Measurements from ENCODE around the gene KATNB1.

The KATNB1 gene

GRCh38 chr16:57748596-57748995, 13.0 kb downstream of the KATNB1 start:
- H3K27me3 Mint-ChIP-seq = no peaks in the 10 kb centered on the region
- no peaks in the 10 kb centered on the region for H3K4me1 Mint-ChIP-seq
- peak overlapping the region; percentile 41 for H3K27ac Mint-ChIP-seq
- H3K4me3 Mint-ChIP-seq = no peak overlapping the region
- H3K36me3 Mint-ChIP-seq = peaks cover 4% of the 10 kb centered on the region
- DNase-seq (ENCODE audit: low spot score in 2 of 2) (no peak), ATAC-seq (ENCODE audit: low read depth) (no peak)
- no peaks in the 10 kb centered on the region for H3K9me3 Mint-ChIP-seq

- peaks cover 7% of the 10 kb centered on the region for H3K36me3 Mint-ChIP-seq
- ATAC-seq (ENCODE audit: low read depth) (no peak), DNase-seq (ENCODE audit: low spot score in 2 of 2) (no peak)
- no peaks in the 10 kb centered on the region for H3K27me3 Mint-ChIP-seq
- no peaks in the 10 kb centered on the region for H3K9me3 Mint-ChIP-seq
- H3K4me1 Mint-ChIP-seq = no peaks in the 10 kb centered on the region
- peak overlapping the region; percentile 41 for H3K27ac Mint-ChIP-seq
- H3K4me3 Mint-ChIP-seq = no peak overlapping the region
Measured at GRCh38 chr16:57749101-57749692, 13.6 kb downstream of the KATNB1 start.

- H3K27ac Mint-ChIP-seq = no peak overlapping the region
- no peaks in the 10 kb centered on the region for H3K9me3 Mint-ChIP-seq
- H3K4me1 Mint-ChIP-seq = no peaks in the 10 kb centered on the region
- no peaks in the 10 kb centered on the region for H3K27me3 Mint-ChIP-seq
- H3K36me3 Mint-ChIP-seq = peaks cover 7% of the 10 kb centered on the region
- DNase-seq (ENCODE audit: low spot score in 2 of 2) (no peak), ATAC-seq (ENCODE audit: low read depth) (no peak)
- no peak overlapping the region for H3K4me3 Mint-ChIP-seq
Measured at GRCh38 chr16:57749856-57750452, 14.4 kb downstream of the KATNB1 start.

- Mint-ChIP-seq H3K27ac (no peak overlapping the region), H3K4me3 (no peak overlapping the region), H3K9me3 (no peaks in the 10 kb centered on the region), H3K4me1 (no peaks in the 10 kb centered on the region), H3K36me3 (peaks cover 8% of the 10 kb centered on the region), H3K27me3 (no peaks in the 10 kb centered on the region)
- ATAC-seq (ENCODE audit: low read depth) (no peak), DNase-seq (ENCODE audit: low spot score in 2 of 2) (no peak)
Measured at GRCh38 chr16:57750796-57751538, 15.4 kb downstream of the KATNB1 start.

- no peaks in the 10 kb centered on the region for H3K27me3 Mint-ChIP-seq
- no peak overlapping the region for H3K4me3 Mint-ChIP-seq
- no peaks in the 10 kb centered on the region for H3K4me1 Mint-ChIP-seq
- no peak for DNase-seq (ENCODE audit: low spot score in 2 of 2)
- ATAC-seq (ENCODE audit: low read depth) = no peak
- H3K36me3 Mint-ChIP-seq = peaks cover 10% of the 10 kb centered on the region
- H3K9me3 Mint-ChIP-seq = no peaks in the 10 kb centered on the region
- no peak overlapping the region for H3K27ac Mint-ChIP-seq
Measured at GRCh38 chr16:57751539-57752202, 16.1 kb downstream of the KATNB1 start.

GRCh38 chr16:57752203-57752580, 16.6 kb downstream of the KATNB1 start:
- no peaks in the 10 kb centered on the region for H3K4me1 Mint-ChIP-seq
- no peak for ATAC-seq (ENCODE audit: low read depth)
- DNase-seq (ENCODE audit: low spot score in 2 of 2) = no peak
- no peaks in the 10 kb centered on the region for H3K9me3 Mint-ChIP-seq
- H3K27me3 Mint-ChIP-seq = no peaks in the 10 kb centered on the region
- H3K36me3 Mint-ChIP-seq = peaks cover 10% of the 10 kb centered on the region
- no peak overlapping the region for H3K4me3 Mint-ChIP-seq
- no peak overlapping the region for H3K27ac Mint-ChIP-seq

- DNase-seq (ENCODE audit: low spot score in 2 of 2) (no peak), ATAC-seq (ENCODE audit: low read depth) (no peak)
- Mint-ChIP-seq H3K4me3 (no peak overlapping the region), H3K9me3 (no peaks in the 10 kb centered on the region), H3K4me1 (no peaks in the 10 kb centered on the region), H3K27ac (no peak overlapping the region), H3K27me3 (no peaks in the 10 kb centered on the region), H3K36me3 (peaks cover 10% of the 10 kb centered on the region)
Measured at GRCh38 chr16:57752581-57753447, 17.2 kb downstream of the KATNB1 start.

GRCh38 chr16:57753448-57754353, 18.1 kb downstream of the KATNB1 start:
- no peaks in the 10 kb centered on the region for H3K4me1 Mint-ChIP-seq
- no peaks in the 10 kb centered on the region for H3K9me3 Mint-ChIP-seq
- H3K4me3 Mint-ChIP-seq = no peak overlapping the region
- H3K27ac Mint-ChIP-seq = no peak overlapping the region
- H3K27me3 Mint-ChIP-seq = no peaks in the 10 kb centered on the region
- ATAC-seq (ENCODE audit: low read depth) = no peak
- DNase-seq (ENCODE audit: low spot score in 2 of 2) = no peak
- peaks cover 10% of the 10 kb centered on the region for H3K36me3 Mint-ChIP-seq

GRCh38 chr16:57754354-57755060, 18.9 kb downstream of the KATNB1 start:
- Mint-ChIP-seq H3K27me3 (no peaks in the 10 kb centered on the region), H3K4me3 (no peak overlapping the region), H3K27ac (no peak overlapping the region), H3K9me3 (no peaks in the 10 kb centered on the region), H3K36me3 (peaks cover 10% of the 10 kb centered on the region), H3K4me1 (no peaks in the 10 kb centered on the region)
- DNase-seq (ENCODE audit: low spot score in 2 of 2) = no peak
- no peak for ATAC-seq (ENCODE audit: low read depth)

GRCh38 chr16:57755061-57755684, 19.6 kb downstream of the KATNB1 start:
- ATAC-seq (ENCODE audit: low read depth) (no peak), DNase-seq (ENCODE audit: low spot score in 2 of 2) (no peak)
- Mint-ChIP-seq H3K36me3 (peaks cover 10% of the 10 kb centered on the region), H3K4me3 (no peak overlapping the region), H3K4me1 (no peaks in the 10 kb centered on the region), H3K9me3 (no peaks in the 10 kb centered on the region), H3K27ac (no peak overlapping the region), H3K27me3 (no peaks in the 10 kb centered on the region)

GRCh38 chr16:57755726-57756423, 20.3 kb downstream of the KATNB1 start:
- Mint-ChIP-seq H3K4me3 (no peak overlapping the region), H3K4me1 (no peaks in the 10 kb centered on the region), H3K36me3 (peaks cover 10% of the 10 kb centered on the region), H3K27ac (no peak overlapping the region), H3K9me3 (no peaks in the 10 kb centered on the region), H3K27me3 (no peaks in the 10 kb centered on the region)
- ATAC-seq (ENCODE audit: low read depth) = no peak
- no peak for DNase-seq (ENCODE audit: low spot score in 2 of 2)

Data from memory B cell (primary cell).